Measurements from ENCODE around the gene KRTAP10-12. TPM values are rescaled to one million over a fixed set of nuclear protein-coding genes. Genes with fewer than 3 reads are reported as not detected.

KRTAP10-12 gene
- total RNA-seq, 1 donor from 2014 or later = not detected

- intact Hi-C loops (cut with DNase I) = no loop called here
- TF ChIP-seq CTCF (IDR thresholded peaks at IDR 0.05) = no peak
- Histone ChIP-seq H3K27me3 (no peaks in the 10 kb centered on the region), H3K36me3 (no peaks in the 10 kb centered on the region), H3K9me3 (no peaks in the 10 kb centered on the region), H3K27ac (no peak overlapping the region), H3K4me3 (no peak overlapping the region), H3K4me1 (no peaks in the 10 kb centered on the region)
- DNase-seq (ENCODE audit: low spot score in 2 of 2) = peak in 1 of 2 donors; percentile 31
These were observed 5.4 kb downstream of the KRTAP10-12 start for GRCh38 chr21:44702111-44702972.

- Histone ChIP-seq H3K4me1 (no peaks in the 10 kb centered on the region), H3K27me3 (no peaks in the 10 kb centered on the region), H3K27ac (no peak overlapping the region), H3K36me3 (no peaks in the 10 kb centered on the region), H3K9me3 (no peaks in the 10 kb centered on the region), H3K4me3 (no peak overlapping the region)
- peak in 1 of 2 donors; percentile 42 for DNase-seq (ENCODE audit: low spot score in 2 of 2)
- no peak for TF ChIP-seq CTCF (IDR thresholded peaks at IDR 0.05)
- intact Hi-C loops (cut with DNase I) = no loop called here
These were observed 6.2 kb downstream of the KRTAP10-12 start for GRCh38 chr21:44702973-44703730.

GRCh38 chr21:44703731-44704635 lies 7.0 kb downstream of the KRTAP10-12 start:
- peak in 1 of 2 donors; percentile 42 for DNase-seq (ENCODE audit: low spot score in 2 of 2)
- no peak overlapping the region for H3K4me3 ChIP-seq
- no peak overlapping the region for H3K27ac ChIP-seq
- no peaks in the 10 kb centered on the region for H3K36me3 ChIP-seq
- TF ChIP-seq CTCF (IDR thresholded peaks at IDR 0.05) = no peak
- H3K27me3 ChIP-seq = peaks cover 5% of the 10 kb centered on the region
- intact Hi-C loops (cut with DNase I) = no loop called here
- H3K9me3 ChIP-seq = no peaks in the 10 kb centered on the region
- H3K4me1 ChIP-seq = no peaks in the 10 kb centered on the region

GRCh38 chr21:44704636-44705001 lies 7.6 kb downstream of the KRTAP10-12 start:
- Histone ChIP-seq H3K4me3 (no peak overlapping the region), H3K36me3 (no peaks in the 10 kb centered on the region), H3K27me3 (peaks cover 6% of the 10 kb centered on the region), H3K4me1 (no peaks in the 10 kb centered on the region), H3K27ac (no peak overlapping the region), H3K9me3 (no peaks in the 10 kb centered on the region)
- intact Hi-C loops (cut with DNase I) = no loop called here
- TF ChIP-seq CTCF (IDR thresholded peaks at IDR 0.05) = no peak
- no peak for DNase-seq (ENCODE audit: low spot score in 2 of 2)

GRCh38 chr21:44706026-44706705 lies 9.2 kb downstream of the KRTAP10-12 start:
- Histone ChIP-seq H3K27me3 (peaks cover 10% of the 10 kb centered on the region), H3K27ac (no peak overlapping the region), H3K9me3 (no peaks in the 10 kb centered on the region), H3K4me3 (no peak overlapping the region), H3K4me1 (no peaks in the 10 kb centered on the region), H3K36me3 (no peaks in the 10 kb centered on the region)
- intact Hi-C loops (cut with DNase I) = no loop called here
- TF ChIP-seq CTCF (IDR thresholded peaks at IDR 0.05) = no peak
- DNase-seq (ENCODE audit: low spot score in 2 of 2) = peak in 1 of 2 donors; percentile 47
